Mucosa of descending colon (tissue), 3 donors: ENCODE measurements around the gene ABTB2. TPM values are rescaled to one million over a fixed set of nuclear protein-coding genes. Genes with fewer than 3 reads are reported as not detected.

Experiments
- ATAC-seq: fragments of 200-7000 bp; cut with Tn5 transposase; one replicate; pipeline ENCODE4 v1.9.1; 2020; ENCODE audit warnings: mild to moderate bottlenecking, moderate library complexity
- DNase-seq, 3 donors: peaks; one replicate each; pipeline ENCODE4 v3.0.0-alpha.2; 2020
- H3K36me3 ChIP-seq: fragments of 200-600 bp; one replicate; pipeline ENCODE4 v1.8.0; 2021; ENCODE audit warnings: low read depth, mild to moderate bottlenecking
- H3K4me1 ChIP-seq: fragments of 200-600 bp; one replicate; pipeline ENCODE4 v1.8.0; 2021; ENCODE audit warnings: low read depth, mild to moderate bottlenecking
- H3K4me3 ChIP-seq: fragments of 200-600 bp; one replicate; pipeline ENCODE4 v1.8.0; 2021; ENCODE audit warnings: mild to moderate bottlenecking
- H3K9me3 ChIP-seq: fragments of 200-600 bp; one replicate; pipeline ENCODE4 v1.8.0; 2021; ENCODE audit warnings: mild to moderate bottlenecking
- CTCF ChIP-seq: fragments of 200-600 bp; IDR thresholded peaks from one replicate; pipeline ENCODE4 v1.8.0; 2022; ENCODE audit warnings: antibody characterized with exemption, mild to moderate bottlenecking
- intact Hi-C, 2 donors: fragments of 100-400 bp; cut with DNase I in 1 of 2; cut with micrococcal nuclease in 1 of 2; formaldehyde crosslinking; loops; one replicate each; pipeline versions ENCODE4 v1.11.0 to v1.11.1; 2022; cut with DNase I, micrococcal nuclease
- total RNA-seq, 3 donors: library from RNA; stranded (reverse); fragmentation: NEBNext Ultra II Directional in 2 of 3; extraction: Animal tissue kit (Norgen Biotek cat#: 25700) in 2 of 3; gene quantifications; one replicate each; pipeline versions ENCODE4 v1.2.1 to v1.2.4, GENCODE V29; 2021 to 2023
- donor health status: DM: no; HTN: no; CAD: no; lungs with moderate emphysema.
- donor health status: DM: no; HTN: no; CAD: no.
- donor health status: DM: no; HTN: yes; CAD: no.

The ABTB2 gene
- total RNA-seq, 3 donors from 2014 or later = 12.8 to 16.8 (median 14.3) TPM

- no peaks in the 10 kb centered on the region for H3K9me3 ChIP-seq
- peak; percentile 94 for ATAC-seq
Observed at GRCh38 chr11:34318111-34319037, 39.4 kb downstream of the ABTB2 start.

GRCh38 chr11:34317666-34318065, 40.1 kb downstream of the ABTB2 start:
- H3K4me3 ChIP-seq = no peak overlapping the region
- intact Hi-C loops = no loop called here
- no peaks in the 10 kb centered on the region for H3K36me3 ChIP-seq
- DNase-seq (no peak), ATAC-seq (no peak)
- no peaks in the 10 kb centered on the region for H3K9me3 ChIP-seq
- TF ChIP-seq CTCF = no peak
- peaks cover 14% of the 10 kb centered on the region for H3K4me1 ChIP-seq

More at GRCh38 chr11:34318111-34319037, 39.4 kb downstream of the ABTB2 start:
- Histone ChIP-seq H3K36me3 (no peaks in the 10 kb centered on the region), H3K4me3 (no peak overlapping the region), H3K4me1 (peaks cover 9% of the 10 kb centered on the region)
- DNase-seq = peak; percentile 24 to 53 (median 40)
- TF ChIP-seq CTCF = no peak
- intact Hi-C loops = no loop called here

GRCh38 chr11:34317036-34317360, 40.8 kb downstream of the ABTB2 start:
- no peak overlapping the region for H3K4me3 ChIP-seq
- no peaks in the 10 kb centered on the region for H3K9me3 ChIP-seq
- intact Hi-C loops = no loop called here
- no peaks in the 10 kb centered on the region for H3K36me3 ChIP-seq
- no peak for TF ChIP-seq CTCF
- no peak for DNase-seq
- no peak for ATAC-seq
- H3K4me1 ChIP-seq = peaks cover 14% of the 10 kb centered on the region

GRCh38 chr11:34316347-34317035, 41.3 kb downstream of the ABTB2 start:
- intact Hi-C loops = no loop called here
- no peak for DNase-seq
- no peak for ATAC-seq

GRCh38 chr11:34315394-34315793, 42.4 kb downstream of the ABTB2 start:
- intact Hi-C loops = no loop called here

More at GRCh38 chr11:34316347-34317035, 41.3 kb downstream of the ABTB2 start:
- TF ChIP-seq CTCF = no peak
- Histone ChIP-seq H3K36me3 (no peaks in the 10 kb centered on the region), H3K4me3 (no peak overlapping the region), H3K9me3 (no peaks in the 10 kb centered on the region), H3K4me1 (peaks cover 14% of the 10 kb centered on the region)

More at GRCh38 chr11:34315394-34315793, 42.4 kb downstream of the ABTB2 start:
- ATAC-seq = no peak
- Histone ChIP-seq H3K4me1 (peaks cover 14% of the 10 kb centered on the region), H3K36me3 (no peaks in the 10 kb centered on the region), H3K9me3 (no peaks in the 10 kb centered on the region), H3K4me3 (no peak overlapping the region)
- DNase-seq = no peak
- no peak for TF ChIP-seq CTCF
